ENCODE measurements around the gene FAM118B. TPM values are rescaled to one million over a fixed set of nuclear protein-coding genes. Genes with fewer than 3 reads are reported as not detected.

FAM118B gene
- total and polyA plus RNA-seq, 2 of the 4 experiments (the other 2 are of a cell fraction): 20.0 to 27.2 TPM

Small RNA genes within 50 kb of the gene (microRNA-seq; reads per million reads assigned to microRNA genes)
- gene AP001893.2 (ENCODE audit: insufficient read depth, insufficient read length) (not detected), gene RN7SL351P (ENCODE audit: insufficient read depth, insufficient read length) (not detected), gene RNU4-86P (ENCODE audit: insufficient read depth, insufficient read length) (not detected)

Small RNA genes within 50 kb of the gene (small RNA-seq; reads per million reads assigned to genes)
- gene AP001893.2 (0 to 0.16 (median 0) reads per million in 5 experiments), gene RN7SL351P (0 reads per million in 5 experiments), gene RNU4-86P (0 to 0.60 (median 0) reads per million in 5 experiments)

Other genes with a start within 250 kb of the FAM118B start
- 2.2 and 3.8 TPM in 2 replicates for gene CDON, start 148.9 kb upstream of the FAM118B start, total RNA-seq (2012; rRNA removed)
- gene CDON, start 148.9 kb upstream of the FAM118B start, polyA plus RNA-seq (2012; rRNA removed): 1.2 and 1.4 TPM in 2 replicates
- 30.6 and 31.4 TPM in 2 replicates for gene RPUSD4, start 132 bp upstream of the FAM118B start, total RNA-seq (2012; rRNA removed)
- gene RPUSD4, start 132 bp upstream of the FAM118B start, polyA plus RNA-seq (2012; rRNA removed): 20.2 and 22.1 TPM in 2 replicates
- gene SRPRA, start 57.1 kb downstream of the FAM118B start, total RNA-seq (2012; rRNA removed): 105 and 108 TPM in 2 replicates
- gene SRPRA, start 57.1 kb downstream of the FAM118B start, polyA plus RNA-seq (2012; rRNA removed): 126 and 131 TPM in 2 replicates
- gene FOXRED1, start 57.4 kb downstream of the FAM118B start, total RNA-seq (2012; rRNA removed): 15.1 and 15.3 TPM in 2 replicates
- gene FOXRED1, start 57.4 kb downstream of the FAM118B start, polyA plus RNA-seq (2012; rRNA removed): 28.3 and 28.8 TPM in 2 replicates
- 3.0 and 3.6 TPM in 2 replicates for gene TIRAP, start 71.3 kb downstream of the FAM118B start, total RNA-seq (2012; rRNA removed)
- gene TIRAP, start 71.3 kb downstream of the FAM118B start, polyA plus RNA-seq (2012; rRNA removed): 6.4 and 7.4 TPM in 2 replicates
- gene DCPS, start 92.3 kb downstream of the FAM118B start, total RNA-seq (2012; rRNA removed): 18.6 and 19.7 TPM in 2 replicates
- gene DCPS, start 92.3 kb downstream of the FAM118B start, polyA plus RNA-seq (2012; rRNA removed): 34.8 and 35.0 TPM in 2 replicates
- gene ST3GAL4, start 143.9 kb downstream of the FAM118B start, total RNA-seq (2012; rRNA removed): 12.5 and 17.0 TPM in 2 replicates
- gene ST3GAL4, start 143.9 kb downstream of the FAM118B start, polyA plus RNA-seq (2012; rRNA removed): 18.3 and 19.7 TPM in 2 replicates